Activated CD8-positive, alpha-beta memory T cell treated with anti-CD3 and anti-CD28 coated beads, Interleukin-2, amount 10 ng/mL, durations not matched to agents 7 days and 5 days (primary cell): Measurements from ENCODE around the gene CARMIL1. TPM values are rescaled to one million over a fixed set of nuclear protein-coding genes. Genes with fewer than 3 reads are reported as not detected.

Experiments
- ATAC-seq: fragments of 150-1000 bp; cut with Tn5 transposase; one replicate; pipeline ENCODE4 v1.10.0; 2021; ENCODE audit warnings: moderate library complexity
- CTCF ChIA-PET: fragments of 350-600 bp; sonication (Branson Sonifier 250); formaldehyde crosslinking; loops from one replicate; lab custom pipeline; 2021; ENCODE audit warnings: antibody characterized with exemption; lab: Charles Lee
- DNase-seq: peaks from one replicate; pipeline ENCODE4 v3.0.0-alpha.2; 2020
- H3K27ac Mint-ChIP-seq: one replicate; pipeline ENCODE4 v1.8.0; 2021; ENCODE audit warnings: mild to moderate bottlenecking, mixed read lengths
- H3K27me3 Mint-ChIP-seq: one replicate; pipeline ENCODE4 v1.8.0; 2021; ENCODE audit warnings: mixed read lengths
- H3K36me3 Mint-ChIP-seq: one replicate; pipeline ENCODE4 v1.8.0; 2021; ENCODE audit warnings: mild to moderate bottlenecking, mixed read lengths
- H3K4me1 Mint-ChIP-seq: one replicate; pipeline ENCODE4 v1.8.0; 2021; ENCODE audit warnings: mixed read lengths
- H3K4me3 Mint-ChIP-seq: one replicate; pipeline ENCODE4 v1.8.0; 2021; ENCODE audit warnings: mild to moderate bottlenecking, moderate library complexity, mixed read lengths
- H3K9me3 Mint-ChIP-seq: one replicate; pipeline ENCODE4 v1.8.0; 2022; ENCODE audit warnings: low read depth, mixed read lengths
- total RNA-seq, 2 experiments: library from RNA; stranded (reverse); gene quantifications; one replicate each; pipeline ENCODE4 v1.2.3, GENCODE V29; 2021

The CARMIL1 gene
- total RNA-seq = 1 to 10 TPM; 3.4 to 3.8 TPM

DNA sequence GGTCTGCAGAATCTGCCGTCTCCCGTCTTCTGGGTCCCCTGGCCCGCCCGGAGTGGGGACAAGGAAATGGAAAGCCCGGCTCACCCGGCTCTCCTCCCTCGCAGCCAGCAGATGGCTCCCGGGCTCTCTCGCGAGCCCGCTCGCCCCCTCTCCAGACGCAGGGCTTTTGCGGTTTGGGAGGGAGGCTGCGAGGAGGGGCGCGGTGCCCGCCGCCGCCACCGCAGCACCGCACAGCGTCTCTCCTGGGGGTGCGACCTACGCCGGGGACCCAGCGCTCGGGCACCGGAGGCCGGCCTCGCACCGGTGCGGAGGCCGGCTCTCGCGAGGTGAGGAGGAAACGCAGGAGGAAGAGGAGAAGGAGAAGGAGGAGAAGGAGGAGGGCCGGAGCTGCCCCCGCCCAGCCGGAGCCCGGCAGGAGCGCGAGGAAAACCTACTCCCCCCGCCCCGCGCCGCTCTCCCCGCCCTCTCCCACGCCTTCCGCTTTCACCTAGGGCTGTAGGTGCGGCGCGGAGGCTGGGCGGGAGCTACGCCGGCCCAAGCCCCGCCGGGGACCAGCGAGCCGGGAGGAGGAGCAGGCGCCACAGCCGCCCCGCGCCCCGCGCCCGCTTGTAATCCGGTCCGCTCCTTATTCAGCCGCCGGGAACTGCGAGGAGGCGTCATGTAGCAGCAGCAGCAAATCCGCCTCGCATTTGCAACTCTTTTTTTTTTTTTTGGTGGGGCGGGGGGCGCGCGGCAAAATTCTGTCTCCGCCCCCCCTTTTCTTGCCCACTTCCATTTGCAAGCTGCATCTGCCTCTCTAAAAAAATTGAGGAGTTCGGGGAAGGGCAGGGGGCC lies at the start of gene CARMIL1:
Gene CARMIL1 (plus strand): TSS at position 461 of the 834 bp plus-strand sequence. CDS start 422 bp downstream, outside the sequence.
- Mint-ChIP-seq H3K4me1 (peaks cover 20% of the 10 kb centered on the region), H3K27me3 (peaks cover 18% of the 10 kb centered on the region), H3K27ac (peak within 1 kb of the TSS; percentile 62), H3K9me3 (no peaks in the 10 kb centered on the region), H3K4me3 (peak within 1 kb of the TSS; percentile 76), H3K36me3 (no peaks in the 10 kb centered on the region)
- CTCF ChIA-PET = interaction anchor here (0.6 to 4.7 kb wide), 31 partner anchors 9 to 510 kb away, joined by 3 to 104 read pairs (median 5); no protein-coding TSS in a partner anchor
- peak; percentile 80 for DNase-seq
- peak; percentile 90 for ATAC-seq

DNA sequence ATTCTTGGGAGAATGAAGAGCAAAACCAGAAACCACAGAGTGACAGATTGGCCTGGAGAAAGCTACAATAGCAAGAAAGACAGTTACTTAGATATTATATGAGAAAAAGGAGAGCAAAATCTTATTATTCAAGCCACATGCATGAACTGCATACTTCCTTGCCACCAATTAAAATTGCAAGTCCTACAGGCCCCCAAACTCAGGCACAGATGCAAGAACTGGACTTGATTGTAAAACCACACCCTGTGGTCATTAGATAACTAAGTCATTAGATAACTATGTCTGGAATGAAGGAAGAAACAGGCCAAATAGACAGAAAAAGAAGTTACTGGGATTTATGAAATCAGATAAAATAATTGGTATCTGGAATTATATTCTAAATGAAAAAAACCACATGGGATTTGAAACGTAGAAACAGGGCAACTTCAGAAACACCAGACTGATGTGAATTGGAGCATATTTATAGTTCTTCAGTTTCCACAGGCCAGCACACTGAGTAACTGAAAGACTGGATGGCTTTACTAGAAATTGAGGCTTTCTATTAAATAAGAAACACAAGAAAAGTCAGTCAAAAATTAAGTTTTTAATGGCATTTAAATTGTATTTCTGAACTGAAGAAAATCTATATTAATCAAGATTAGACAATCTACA lies 49.4 kb upstream of the CARMIL1 start:
- ATAC-seq = no peak
- Mint-ChIP-seq H3K4me1 (no peaks in the 10 kb centered on the region), H3K9me3 (no peaks in the 10 kb centered on the region), H3K27ac (no peak overlapping the region), H3K4me3 (no peak overlapping the region), H3K27me3 (no peaks in the 10 kb centered on the region), H3K36me3 (no peaks in the 10 kb centered on the region)
- CTCF ChIA-PET = interaction anchor here (1.2 kb wide), 1 partner anchor 327 kb away, joined by 3 read pairs; no protein-coding TSS in a partner anchor
- DNase-seq = no peak

DNA sequence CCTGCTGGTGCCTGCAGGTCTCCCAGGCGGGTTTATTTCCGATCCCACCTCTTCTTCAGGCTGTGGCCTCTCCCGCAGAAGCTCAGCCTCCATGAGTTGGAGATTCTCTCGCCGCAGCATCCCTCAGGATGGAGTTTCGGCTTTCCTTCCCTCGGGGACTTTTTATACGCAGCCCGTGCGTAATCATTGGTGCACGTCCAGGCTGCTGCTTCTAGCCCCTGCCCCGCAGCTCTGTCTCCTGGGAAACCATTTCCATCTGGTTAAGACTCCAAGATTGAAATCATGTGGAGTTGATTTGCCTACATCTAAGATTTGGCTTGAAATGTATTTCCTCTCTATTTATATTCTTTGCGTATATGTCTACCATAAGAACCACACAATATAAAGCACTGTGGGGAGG lies 46.7 kb upstream of the CARMIL1 start:
- H3K27ac Mint-ChIP-seq = no peak overlapping the region
- no peaks in the 10 kb centered on the region for H3K9me3 Mint-ChIP-seq
- DNase-seq = no peak
- no peaks in the 10 kb centered on the region for H3K27me3 Mint-ChIP-seq
- ATAC-seq = no peak
- CTCF ChIA-PET = interaction anchor here (1.0 to 1.5 kb wide), 2 partner anchors 8 to 33 kb away, joined by 3 to 7 read pairs; no protein-coding TSS in a partner anchor
- no peaks in the 10 kb centered on the region for H3K4me1 Mint-ChIP-seq
- no peaks in the 10 kb centered on the region for H3K36me3 Mint-ChIP-seq
- no peak overlapping the region for H3K4me3 Mint-ChIP-seq

DNA sequence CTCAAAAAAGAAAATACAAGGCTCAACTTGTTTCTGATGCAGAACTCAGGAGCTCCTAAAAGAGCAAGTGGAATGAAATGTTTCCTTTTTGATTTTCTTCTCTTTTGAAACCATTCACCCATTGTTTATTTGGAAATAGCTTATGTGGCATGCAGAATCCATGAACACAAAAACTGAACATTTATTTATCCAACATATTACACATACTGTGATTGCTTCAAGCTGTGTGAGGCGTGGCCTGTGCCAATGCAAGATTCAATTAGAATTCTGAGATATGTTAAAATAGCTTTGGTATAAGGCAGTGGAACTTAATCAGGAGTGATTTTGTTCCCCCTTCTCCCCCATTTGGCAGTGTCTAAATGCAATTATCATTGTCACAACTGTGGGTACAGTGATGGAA lies 45.9 kb upstream of the CARMIL1 start:
- Mint-ChIP-seq H3K9me3 (no peaks in the 10 kb centered on the region), H3K27me3 (no peaks in the 10 kb centered on the region), H3K4me1 (no peaks in the 10 kb centered on the region), H3K36me3 (no peaks in the 10 kb centered on the region), H3K4me3 (no peak overlapping the region), H3K27ac (no peak overlapping the region)
- CTCF ChIA-PET = interaction anchor here (1.5 kb wide), 1 partner anchor 9 kb away, joined by 7 read pairs; no protein-coding TSS in a partner anchor
- no peak for DNase-seq
- ATAC-seq = no peak

DNA sequence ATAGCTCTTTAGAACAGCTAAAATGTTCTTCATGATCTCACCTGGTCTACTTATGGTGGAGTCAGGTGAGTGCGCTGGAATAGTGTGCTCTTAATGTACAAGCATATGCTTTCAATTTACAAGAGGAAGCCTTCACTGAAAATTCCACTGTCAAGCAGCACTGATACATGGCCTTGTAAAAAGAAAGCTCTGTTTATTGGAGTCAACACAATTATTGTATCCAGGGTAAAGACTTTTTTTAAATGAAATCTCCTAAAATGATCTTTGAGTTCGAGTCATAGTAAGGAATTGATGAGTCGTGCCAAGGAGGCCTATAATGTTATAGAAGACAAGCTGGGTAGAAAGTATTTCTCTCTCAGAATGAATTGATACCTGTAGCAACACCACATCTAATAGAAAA lies 41.6 kb upstream of the CARMIL1 start:
- no peak overlapping the region for H3K4me3 Mint-ChIP-seq

DNA sequence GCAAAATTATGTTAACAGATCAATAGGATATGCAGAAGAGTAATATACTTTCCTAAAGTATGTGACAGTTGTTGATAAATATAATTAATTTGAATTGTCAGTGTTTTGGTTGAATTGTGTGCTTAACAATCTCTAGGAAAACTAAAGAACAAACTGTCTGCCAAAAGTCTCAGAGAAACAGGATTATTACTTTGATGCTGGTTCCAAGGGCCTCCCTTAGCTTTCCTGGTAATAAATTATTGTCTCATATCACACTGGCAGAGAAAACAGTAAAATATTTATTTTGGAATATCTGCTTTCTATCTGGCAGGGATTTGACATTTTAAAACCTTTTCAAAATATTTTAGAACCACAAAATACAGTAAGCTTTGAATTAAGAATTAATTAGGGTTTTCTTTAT lies 40.1 kb upstream of the CARMIL1 start:
- no peak overlapping the region for H3K4me3 Mint-ChIP-seq
- no peak for ATAC-seq
- DNase-seq = no peak
- no peak overlapping the region for H3K27ac Mint-ChIP-seq
- H3K27me3 Mint-ChIP-seq = no peaks in the 10 kb centered on the region
- no peaks in the 10 kb centered on the region for H3K4me1 Mint-ChIP-seq
- no peaks in the 10 kb centered on the region for H3K9me3 Mint-ChIP-seq
- CTCF ChIA-PET = no interaction called here
- no peaks in the 10 kb centered on the region for H3K36me3 Mint-ChIP-seq

More for the DNA sequence above, 41.6 kb upstream of the CARMIL1 start:
- no peaks in the 10 kb centered on the region for H3K36me3 Mint-ChIP-seq
- ATAC-seq (no peak), DNase-seq (no peak)
- CTCF ChIA-PET = interaction anchor here (1.5 kb wide), 1 partner anchor 14 kb away, joined by 4 read pairs; no protein-coding TSS in a partner anchor
- H3K27ac Mint-ChIP-seq = no peak overlapping the region
- no peaks in the 10 kb centered on the region for H3K4me1 Mint-ChIP-seq
- H3K9me3 Mint-ChIP-seq = no peaks in the 10 kb centered on the region
- no peaks in the 10 kb centered on the region for H3K27me3 Mint-ChIP-seq

DNA sequence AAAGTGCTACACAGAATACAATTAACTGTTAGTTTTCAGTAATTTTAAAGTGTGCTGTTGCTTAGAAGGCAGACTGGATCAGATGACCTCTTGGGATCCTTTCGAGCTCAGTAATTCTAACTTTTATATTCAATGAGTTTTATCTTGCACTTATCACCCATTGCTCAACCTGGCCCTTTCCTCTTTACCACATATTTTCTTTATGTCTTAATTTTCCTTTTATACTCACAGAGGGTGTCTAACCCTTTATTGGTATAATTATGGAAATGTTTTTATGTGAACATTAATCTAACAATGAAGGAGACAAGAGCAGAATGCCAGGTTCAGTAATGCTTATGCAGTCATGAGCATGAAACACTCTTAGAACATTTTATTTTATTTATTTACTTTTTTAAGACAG lies 39.7 kb upstream of the CARMIL1 start:
- Mint-ChIP-seq H3K27ac (no peak overlapping the region), H3K36me3 (no peaks in the 10 kb centered on the region), H3K4me1 (no peaks in the 10 kb centered on the region), H3K27me3 (peaks cover 2% of the 10 kb centered on the region), H3K4me3 (no peak overlapping the region), H3K9me3 (no peaks in the 10 kb centered on the region)
- no peak for ATAC-seq
- CTCF ChIA-PET = no interaction called here
- no peak for DNase-seq

DNA sequence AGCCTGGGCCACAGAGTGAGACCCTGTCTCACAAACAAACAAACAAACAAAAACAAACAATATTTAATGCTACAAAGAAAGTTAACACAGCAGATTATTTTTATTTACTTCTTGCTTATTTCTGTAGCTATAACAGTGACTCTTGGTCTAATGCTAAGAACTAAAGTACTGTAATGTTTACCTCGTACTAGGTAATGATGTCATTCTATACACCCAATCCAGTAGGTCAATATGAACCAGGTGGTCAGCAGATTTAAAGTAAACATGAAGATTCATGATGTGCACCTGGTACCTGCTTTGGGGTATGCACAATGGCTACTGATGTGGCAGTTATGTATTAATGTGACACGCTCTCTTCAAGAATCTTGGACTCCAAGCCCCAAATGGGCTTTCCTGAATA lies 36.6 kb upstream of the CARMIL1 start:
- ATAC-seq = no peak
- no peaks in the 10 kb centered on the region for H3K4me1 Mint-ChIP-seq
- no peaks in the 10 kb centered on the region for H3K9me3 Mint-ChIP-seq
- CTCF ChIA-PET = interaction anchor here (1.3 kb wide), 1 partner anchor 24 kb away, joined by 4 read pairs; no protein-coding TSS in a partner anchor
- peaks cover 6% of the 10 kb centered on the region for H3K27me3 Mint-ChIP-seq
- DNase-seq = no peak
- H3K4me3 Mint-ChIP-seq = no peak overlapping the region
- H3K36me3 Mint-ChIP-seq = no peaks in the 10 kb centered on the region
- H3K27ac Mint-ChIP-seq = no peak overlapping the region

DNA sequence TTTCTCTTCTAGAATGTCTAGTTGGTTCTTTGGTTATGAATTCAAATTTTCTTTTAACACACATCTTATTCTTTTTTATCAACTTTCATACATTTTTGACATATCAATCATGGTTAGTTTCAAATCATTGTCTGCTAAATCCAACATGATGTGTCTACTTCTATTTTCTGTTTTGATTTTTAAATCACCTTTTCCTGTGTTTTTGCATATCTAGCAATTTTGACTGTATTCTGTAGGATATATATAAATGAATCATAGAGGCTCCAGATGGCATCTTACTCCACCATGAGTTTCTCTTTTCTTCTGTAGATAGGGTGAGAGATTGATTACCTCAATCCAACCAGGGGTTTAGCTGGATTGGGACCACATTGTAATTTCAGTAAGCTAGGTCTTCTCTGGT lies 34.3 kb upstream of the CARMIL1 start:
- H3K4me1 Mint-ChIP-seq = no peaks in the 10 kb centered on the region
- no peaks in the 10 kb centered on the region for H3K36me3 Mint-ChIP-seq
- ATAC-seq (no peak), DNase-seq (no peak)
- no peak overlapping the region for H3K4me3 Mint-ChIP-seq
- CTCF ChIA-PET = interaction anchor here (1.3 to 1.9 kb wide), 2 partner anchors 21 to 245 kb away, joined by 4 to 6 read pairs; no protein-coding TSS in a partner anchor
- H3K27me3 Mint-ChIP-seq = peaks cover 6% of the 10 kb centered on the region
- H3K9me3 Mint-ChIP-seq = no peaks in the 10 kb centered on the region
- H3K27ac Mint-ChIP-seq = no peak overlapping the region

DNA sequence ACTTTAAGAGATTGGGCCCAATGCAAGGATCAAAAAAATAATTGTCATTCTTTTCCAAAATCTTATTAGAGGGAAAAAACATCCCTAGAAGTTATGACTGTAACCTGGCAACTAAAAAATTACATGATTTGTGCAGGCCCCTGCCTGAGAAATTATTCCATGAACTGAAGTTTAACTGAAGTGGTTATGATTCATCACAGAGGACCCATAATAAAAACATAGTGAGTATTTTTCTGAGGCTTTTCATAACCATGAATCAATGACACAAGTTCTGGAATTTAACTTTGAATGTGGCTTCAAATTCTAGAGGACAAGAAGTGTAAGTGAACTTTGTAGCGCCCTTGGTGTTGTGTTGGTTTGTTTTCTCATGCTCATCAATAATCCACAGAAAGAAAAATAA lies 31.1 kb upstream of the CARMIL1 start:
- Mint-ChIP-seq H3K4me1 (peaks cover 10% of the 10 kb centered on the region), H3K36me3 (no peaks in the 10 kb centered on the region), H3K27me3 (peaks cover 19% of the 10 kb centered on the region), H3K27ac (no peak overlapping the region), H3K4me3 (no peak overlapping the region), H3K9me3 (no peaks in the 10 kb centered on the region)
- ATAC-seq = no peak
- CTCF ChIA-PET = interaction anchor here (1.6 kb wide), 1 partner anchor 9 kb away, joined by 5 read pairs; no protein-coding TSS in a partner anchor
- DNase-seq = no peak

DNA sequence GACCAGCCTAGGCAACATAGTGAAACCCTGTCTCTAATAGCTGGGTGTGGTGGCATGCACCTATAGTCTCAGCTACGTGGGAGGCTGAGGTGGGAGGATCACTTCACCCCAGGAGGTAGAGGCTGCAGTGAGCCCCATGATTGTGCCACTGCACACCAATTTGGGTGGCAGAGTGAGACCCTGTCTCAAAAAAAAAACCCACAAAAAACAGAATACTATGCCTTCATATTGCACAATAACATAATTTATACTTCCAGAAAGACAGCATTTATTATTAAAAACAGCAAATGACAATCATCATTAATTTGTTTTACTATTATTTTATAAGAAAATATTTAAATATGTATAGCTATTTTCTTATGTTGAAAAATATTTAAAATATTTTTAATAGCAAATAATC lies 30.0 kb upstream of the CARMIL1 start:
- Mint-ChIP-seq H3K4me1 (peaks cover 10% of the 10 kb centered on the region), H3K27me3 (peaks cover 21% of the 10 kb centered on the region), H3K4me3 (no peak overlapping the region), H3K9me3 (no peaks in the 10 kb centered on the region), H3K27ac (no peak overlapping the region), H3K36me3 (no peaks in the 10 kb centered on the region)
- CTCF ChIA-PET = interaction anchor here (1.2 to 1.6 kb wide), 3 partner anchors 17 to 241 kb away, joined by 5 to 8 read pairs (median 8); no protein-coding TSS in a partner anchor
- no peak for ATAC-seq
- no peak for DNase-seq

DNA sequence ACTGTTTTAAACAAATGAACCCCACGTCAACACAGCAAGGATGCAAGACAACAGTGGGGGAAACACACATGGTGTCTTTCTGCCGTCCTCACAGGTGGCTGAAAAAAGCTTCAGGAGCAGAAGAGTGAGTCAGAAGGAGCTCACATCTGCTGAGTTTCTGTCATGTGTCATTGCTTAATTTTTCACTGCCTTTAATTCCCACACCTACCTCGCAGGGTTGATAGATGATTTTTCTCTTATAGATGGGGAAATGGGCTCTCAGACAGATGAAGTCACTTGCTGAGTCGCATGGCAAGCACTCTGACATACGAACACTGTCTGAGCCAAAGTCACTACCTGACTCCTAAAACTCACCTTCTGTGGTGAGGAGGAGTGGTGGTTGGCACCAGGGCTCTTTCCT lies 28.3 kb upstream of the CARMIL1 start:
- Mint-ChIP-seq H3K36me3 (no peaks in the 10 kb centered on the region), H3K27ac (no peak overlapping the region), H3K4me1 (peaks cover 10% of the 10 kb centered on the region), H3K27me3 (peaks cover 15% of the 10 kb centered on the region), H3K9me3 (no peaks in the 10 kb centered on the region), H3K4me3 (no peak overlapping the region)
- ATAC-seq = no peak
- DNase-seq = no peak
- CTCF ChIA-PET = interaction anchor here (1.2 kb wide), 1 partner anchor 15 kb away, joined by 11 read pairs; no protein-coding TSS in a partner anchor

DNA sequence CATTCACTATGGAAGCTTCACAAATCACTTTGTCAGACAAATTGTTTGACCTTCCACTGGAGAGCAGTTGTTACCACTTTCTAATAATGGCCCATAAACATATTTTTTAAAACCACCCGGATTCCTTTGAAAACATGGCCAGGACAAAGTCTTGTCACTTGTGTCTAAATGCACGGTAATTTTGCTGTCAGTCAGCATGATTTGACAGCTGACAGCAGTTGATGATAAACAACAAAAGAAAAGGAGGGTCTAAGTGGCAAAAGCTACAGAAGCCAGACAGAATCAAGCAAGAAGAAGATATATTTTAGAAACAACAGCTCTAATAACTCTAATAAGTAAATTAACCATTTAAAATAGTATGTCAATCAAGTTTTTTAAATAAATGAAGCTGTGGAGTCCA lies 27.7 kb upstream of the CARMIL1 start:
- peaks cover 18% of the 10 kb centered on the region for H3K27me3 Mint-ChIP-seq
- H3K4me3 Mint-ChIP-seq = no peak overlapping the region
- no peaks in the 10 kb centered on the region for H3K36me3 Mint-ChIP-seq
- ATAC-seq = no peak
- H3K27ac Mint-ChIP-seq = no peak overlapping the region
- H3K9me3 Mint-ChIP-seq = no peaks in the 10 kb centered on the region
- DNase-seq = no peak
- peaks cover 10% of the 10 kb centered on the region for H3K4me1 Mint-ChIP-seq
- CTCF ChIA-PET = interaction anchor here (1.2 to 1.5 kb wide), 2 partner anchors 14 to 28 kb away, joined by 4 to 11 read pairs; no protein-coding TSS in a partner anchor
